Measurements from ENCODE around the gene GIGYF2.

GIGYF2 gene

DNA sequence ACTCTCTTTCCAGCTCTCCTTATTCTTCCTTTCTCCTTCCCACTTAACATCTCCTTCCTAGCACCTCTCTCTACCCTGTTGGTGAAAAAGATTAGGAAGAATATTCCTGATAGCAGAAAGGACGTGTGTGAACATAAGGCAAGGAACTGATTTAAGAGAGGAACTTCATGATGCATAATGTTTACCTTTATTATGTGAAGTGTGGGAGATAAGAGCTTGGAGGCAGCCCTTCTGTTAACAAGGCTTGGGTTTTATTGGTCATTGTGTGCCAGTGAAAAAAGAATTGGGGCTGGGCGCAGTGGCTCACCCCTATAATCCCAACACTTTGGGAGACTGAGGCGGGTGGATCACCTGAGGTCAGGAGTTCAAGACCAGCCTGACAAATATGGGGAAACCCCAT, 44.8 kb downstream of the GIGYF2 start:
- Histone ChIP-seq H3K36me3 (replicated peaks; ENCODE audit: insufficient read depth, low read length) (peaks cover 2% of the 10 kb centered on the region; the same call in 1 of the 2 replicates), H3K9me3 (replicated peaks; ENCODE audit: insufficient read depth, low read length) (no peaks in the 10 kb centered on the region), H3K4me2 (ENCODE audit: low read depth, low read length) (no peak overlapping the region), H2AFZ (ENCODE audit: low read length) (no peak overlapping the region), H3K27me3 (replicated peaks; ENCODE audit: insufficient read depth, low read length) (no peaks in the 10 kb centered on the region), H3K9ac (ENCODE audit: low read length) (no peak overlapping the region), H3K79me2 (ENCODE audit: low read length) (0 out of 2 replicates have a peak, but pooled peaks cover 3% of the 10 kb centered on the region), H3K9me2 (replicated peaks; ENCODE audit: insufficient read depth, low read length) (no peaks in the 10 kb centered on the region), H3F3A (ENCODE audit: insufficient read depth, low read length) (no peaks in the 10 kb centered on the region), H3K4me1 (ENCODE audit: low read length) (no peaks in the 10 kb centered on the region), H3K4me3 (ENCODE audit: low read length) (no peak overlapping the region), H4K20me1 (ENCODE audit: insufficient read depth, low read length) (no peaks in the 10 kb centered on the region), H3K27ac (ENCODE audit: low read length) (no peak overlapping the region)
- DNase-seq = no peak
- TF ChIP-seq EZH2phosphoT487 (IDR thresholded peaks at IDR 0.05; ENCODE audit: low read length) (no peak), EZH2 (optimal IDR thresholded peaks at IDR 0.05; ENCODE audit: low read depth, low read length) (no peak)
- TF ChIP-seq, protein P1, sequence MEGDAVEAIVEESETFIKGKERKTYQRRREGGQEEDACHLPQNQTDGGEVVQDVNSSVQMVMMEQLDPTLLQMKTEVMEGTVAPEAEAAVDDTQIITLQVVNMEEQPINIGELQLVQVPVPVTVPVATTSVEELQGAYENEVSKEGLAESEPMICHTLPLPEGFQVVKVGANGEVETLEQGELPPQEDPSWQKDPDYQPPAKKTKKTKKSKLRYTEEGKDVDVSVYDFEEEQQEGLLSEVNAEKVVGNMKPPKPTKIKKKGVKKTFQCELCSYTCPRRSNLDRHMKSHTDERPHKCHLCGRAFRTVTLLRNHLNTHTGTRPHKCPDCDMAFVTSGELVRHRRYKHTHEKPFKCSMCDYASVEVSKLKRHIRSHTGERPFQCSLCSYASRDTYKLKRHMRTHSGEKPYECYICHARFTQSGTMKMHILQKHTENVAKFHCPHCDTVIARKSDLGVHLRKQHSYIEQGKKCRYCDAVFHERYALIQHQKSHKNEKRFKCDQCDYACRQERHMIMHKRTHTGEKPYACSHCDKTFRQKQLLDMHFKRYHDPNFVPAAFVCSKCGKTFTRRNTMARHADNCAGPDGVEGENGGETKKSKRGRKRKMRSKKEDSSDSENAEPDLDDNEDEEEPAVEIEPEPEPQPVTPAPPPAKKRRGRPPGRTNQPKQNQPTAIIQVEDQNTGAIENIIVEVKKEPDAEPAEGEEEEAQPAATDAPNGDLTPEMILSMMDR (IDR thresholded peaks at IDR 0.05; ENCODE audit: low read length) = no peak

DNA sequence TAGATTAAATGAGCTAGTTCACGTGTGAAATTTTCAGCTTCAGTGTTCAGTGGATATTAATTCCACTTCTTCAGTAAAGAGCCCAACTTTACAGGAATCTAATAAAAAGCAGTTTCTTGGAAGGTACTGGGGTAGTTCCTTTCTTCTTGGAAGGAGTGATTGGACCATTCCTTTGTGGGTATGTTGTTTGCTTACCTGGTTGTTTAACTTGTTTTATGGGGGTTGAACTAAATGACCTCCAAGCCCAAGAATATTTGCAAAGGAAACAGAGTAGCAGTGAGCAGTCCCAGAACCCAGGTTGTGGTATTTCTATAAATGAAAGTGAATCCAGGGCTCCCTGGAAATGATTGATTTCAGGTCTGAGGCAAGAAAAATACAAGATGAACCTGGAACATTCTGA, 47.8 kb downstream of the GIGYF2 start:
- no peak overlapping the region for H3K4me2 ChIP-seq (ENCODE audit: low read depth, low read length)
- H2AFZ ChIP-seq (ENCODE audit: low read length) = no peak overlapping the region
- DNase-seq = no peak
- no peak overlapping the region for H3K9ac ChIP-seq (ENCODE audit: low read length)
- no peaks in the 10 kb centered on the region for H3K9me2 ChIP-seq (replicated peaks; ENCODE audit: insufficient read depth, low read length)
- H4K20me1 ChIP-seq (ENCODE audit: insufficient read depth, low read length) = no peaks in the 10 kb centered on the region
- H3K4me1 ChIP-seq (ENCODE audit: low read length) = no peaks in the 10 kb centered on the region
- H3K4me3 ChIP-seq (ENCODE audit: low read length) = no peak overlapping the region
- no peak overlapping the region for H3K27ac ChIP-seq (ENCODE audit: low read length)
- 0 out of 2 replicates have a peak, but pooled peaks cover 3% of the 10 kb centered on the region for H3K79me2 ChIP-seq (ENCODE audit: low read length)
- no peaks in the 10 kb centered on the region for H3K9me3 ChIP-seq (replicated peaks; ENCODE audit: insufficient read depth, low read length)
- no peaks in the 10 kb centered on the region for H3K27me3 ChIP-seq (replicated peaks; ENCODE audit: insufficient read depth, low read length)
- H3F3A ChIP-seq (ENCODE audit: insufficient read depth, low read length) = no peaks in the 10 kb centered on the region
- peaks cover 4% of the 10 kb centered on the region; the same call in 1 of the 2 replicates for H3K36me3 ChIP-seq (replicated peaks; ENCODE audit: insufficient read depth, low read length)
- TF ChIP-seq, protein P1 (IDR thresholded peaks at IDR 0.05; ENCODE audit: low read length) = no peak
- TF ChIP-seq EZH2 (optimal IDR thresholded peaks at IDR 0.05; ENCODE audit: low read depth, low read length) (no peak), EZH2phosphoT487 (IDR thresholded peaks at IDR 0.05; ENCODE audit: low read length) (no peak)

DNA sequence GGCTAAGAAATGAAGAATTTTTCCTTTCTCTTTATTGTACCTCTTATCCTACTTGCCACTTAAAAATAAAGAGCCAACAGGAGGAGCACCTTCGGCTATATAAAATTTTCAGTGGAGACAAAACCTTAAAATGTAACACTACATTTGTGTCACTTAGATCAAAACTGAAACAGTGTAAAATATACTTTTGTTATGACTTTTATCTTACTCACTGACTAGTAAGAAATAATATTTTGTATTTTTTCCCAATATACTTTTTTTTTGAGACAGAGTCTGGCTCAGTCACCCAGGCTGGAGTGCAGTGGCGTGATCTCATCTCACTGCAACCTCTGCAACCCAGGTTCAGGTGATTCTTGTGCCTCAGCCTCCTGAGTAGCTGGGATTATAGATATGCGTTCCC, 50.9 kb downstream of the GIGYF2 start:
- H3K4me1 ChIP-seq (ENCODE audit: low read length) = no peaks in the 10 kb centered on the region
- no peaks in the 10 kb centered on the region for H4K20me1 ChIP-seq (ENCODE audit: insufficient read depth, low read length)
- H3K36me3 ChIP-seq (replicated peaks; ENCODE audit: insufficient read depth, low read length) = peaks cover 4% of the 10 kb centered on the region; the same call in 1 of the 2 replicates
- DNase-seq = no peak
- H3F3A ChIP-seq (ENCODE audit: insufficient read depth, low read length) = no peaks in the 10 kb centered on the region
- H3K9me2 ChIP-seq (replicated peaks; ENCODE audit: insufficient read depth, low read length) = no peaks in the 10 kb centered on the region
- no peak overlapping the region for H3K4me3 ChIP-seq (ENCODE audit: low read length)
- H3K79me2 ChIP-seq (ENCODE audit: low read length) = 0 out of 2 replicates have a peak, but pooled peaks cover 2% of the 10 kb centered on the region
- H3K4me2 ChIP-seq (ENCODE audit: low read depth, low read length) = no peak overlapping the region
- no peaks in the 10 kb centered on the region for H3K9me3 ChIP-seq (replicated peaks; ENCODE audit: insufficient read depth, low read length)
- no peak overlapping the region for H2AFZ ChIP-seq (ENCODE audit: low read length)
- no peaks in the 10 kb centered on the region for H3K27me3 ChIP-seq (replicated peaks; ENCODE audit: insufficient read depth, low read length)
- H3K9ac ChIP-seq (ENCODE audit: low read length) = no peak overlapping the region
- TF ChIP-seq, protein P1 (IDR thresholded peaks at IDR 0.05; ENCODE audit: low read length) = no peak
- no peak for TF ChIP-seq EZH2phosphoT487 (IDR thresholded peaks at IDR 0.05; ENCODE audit: low read length)
- TF ChIP-seq EZH2 (optimal IDR thresholded peaks at IDR 0.05; ENCODE audit: low read depth, low read length) = no peak
- no peak overlapping the region for H3K27ac ChIP-seq (ENCODE audit: low read length)
